ENCODE measurements around the gene CLDN3.

The CLDN3 gene

GRCh38 chr7:73770860-73771670 is 995 bp upstream of the CLDN3 start:
- no peak for DNase-seq

DNA sequence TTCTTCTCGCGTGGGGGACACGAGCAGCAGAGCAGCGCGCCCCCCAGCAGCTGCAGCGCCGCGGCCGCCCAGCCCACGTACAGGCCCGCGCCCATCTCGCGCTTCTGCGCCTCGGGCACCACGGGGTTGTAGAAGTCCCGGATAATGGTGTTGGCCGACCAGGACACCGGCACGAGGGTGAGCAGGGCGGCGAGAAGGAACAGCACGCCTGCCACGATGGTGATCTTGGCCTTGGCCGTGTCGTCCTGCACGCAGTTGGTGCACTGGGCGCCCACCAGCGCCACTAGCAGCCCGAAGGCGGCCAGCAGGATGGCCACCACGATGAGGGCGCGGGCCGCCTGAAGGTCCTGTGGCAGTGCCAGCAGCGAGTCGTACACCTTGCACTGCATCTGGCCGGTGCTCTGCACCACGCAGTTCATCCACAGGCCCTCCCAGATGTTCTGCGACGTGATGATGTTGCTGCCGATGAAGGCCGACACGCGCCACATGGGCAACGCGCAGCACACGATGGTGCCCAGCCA is 529 bp downstream of the CLDN3 start:
- DNase-seq: no peak

DNA sequence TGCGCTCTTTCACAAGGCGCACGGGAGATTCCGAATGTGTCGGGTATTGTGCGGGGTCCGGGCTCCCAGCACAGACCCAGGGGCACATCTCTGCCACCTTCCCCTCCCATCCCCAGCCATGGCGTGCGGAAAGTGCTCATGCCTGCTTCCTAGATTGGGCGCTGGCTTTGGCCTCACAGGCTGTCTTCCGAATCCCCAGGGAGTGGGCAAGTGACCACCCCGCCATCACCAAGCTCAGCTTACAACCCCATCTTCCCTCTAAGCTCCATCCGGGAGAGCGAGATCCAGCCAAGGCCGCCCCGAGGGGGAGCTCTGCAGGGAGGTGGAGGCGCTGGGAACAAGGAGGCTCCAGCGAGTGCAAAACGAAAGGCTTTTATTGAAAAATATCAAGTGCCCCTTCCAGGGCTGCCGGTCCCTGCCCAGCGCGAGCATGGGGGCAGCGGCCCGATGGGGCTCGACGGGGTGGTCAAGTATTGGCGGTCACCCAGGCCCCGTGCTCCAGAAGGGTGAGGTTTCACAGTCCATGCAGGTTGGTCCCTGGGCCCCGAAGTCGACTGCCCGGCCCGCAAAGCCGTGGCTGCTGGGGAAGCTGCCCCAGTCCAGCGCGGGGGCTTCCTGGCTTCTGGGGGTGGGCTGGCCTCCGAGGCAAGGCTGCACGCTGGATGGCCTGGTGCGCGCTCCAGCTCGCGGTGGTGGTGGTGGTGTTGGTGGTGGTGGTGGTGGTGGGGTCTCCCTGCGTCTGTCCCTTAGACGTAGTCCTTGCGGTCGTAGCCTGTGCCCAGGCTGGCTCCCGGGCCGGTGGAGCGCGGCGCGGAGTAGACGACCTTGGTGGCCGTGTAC is 1.2 kb downstream of the CLDN3 start:
- no peak for DNase-seq

DNA sequence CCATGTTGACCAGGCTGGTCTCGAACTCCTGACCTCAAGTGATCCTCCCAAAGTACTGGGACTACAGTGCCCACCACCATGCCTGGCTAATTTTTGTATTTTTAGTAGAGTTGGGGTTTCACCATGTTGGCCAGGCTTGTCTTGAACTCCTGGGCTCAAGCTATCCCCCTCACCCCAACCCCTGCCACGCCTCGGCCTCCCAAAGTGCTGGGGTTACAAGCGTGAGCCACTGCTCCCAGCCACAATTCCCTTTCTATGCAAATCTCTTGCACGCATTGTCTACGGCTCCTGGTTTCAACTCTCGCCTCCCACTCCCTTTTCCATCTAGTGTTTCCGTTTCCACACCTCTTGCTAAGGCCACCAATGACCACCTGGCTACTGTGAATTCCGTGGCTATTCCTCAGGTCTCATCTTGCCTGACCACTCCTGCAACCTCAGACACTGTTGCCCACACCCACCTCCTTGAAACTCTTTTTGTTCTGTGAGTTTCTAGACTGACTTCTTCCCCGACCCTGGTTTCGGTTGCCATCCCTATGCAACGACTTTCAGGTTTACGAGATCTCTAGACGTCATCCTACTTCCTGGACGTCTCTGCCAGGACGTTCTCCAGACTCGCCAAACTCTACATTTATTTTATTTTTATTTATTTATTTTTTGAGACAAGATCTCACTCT is 3.4 kb downstream of the CLDN3 start:
- DNase-seq: no peak

DNA sequence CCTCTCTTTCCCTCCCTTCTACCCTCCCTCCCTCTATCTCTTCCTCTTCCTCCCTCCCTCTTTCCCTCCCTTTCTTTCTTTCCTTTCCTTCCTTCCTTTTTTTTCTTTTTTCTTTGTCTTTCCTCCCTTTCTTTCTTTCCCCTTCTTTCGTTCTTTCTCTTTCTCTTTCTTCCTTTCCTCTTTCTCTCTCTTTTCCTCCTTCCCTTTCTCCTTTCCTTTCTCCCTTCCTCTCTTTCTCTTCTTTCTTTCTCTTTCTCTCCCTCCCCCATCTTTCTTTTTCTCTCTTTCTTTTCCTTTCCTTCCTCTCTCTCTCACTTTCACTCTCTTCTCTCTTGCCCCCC is 7.4 kb downstream of the CLDN3 start:
- DNase-seq: no peak

- no peak for DNase-seq
Observed at GRCh38 chr7:73761854-73762658, 8.0 kb downstream of the CLDN3 start.

DNA sequence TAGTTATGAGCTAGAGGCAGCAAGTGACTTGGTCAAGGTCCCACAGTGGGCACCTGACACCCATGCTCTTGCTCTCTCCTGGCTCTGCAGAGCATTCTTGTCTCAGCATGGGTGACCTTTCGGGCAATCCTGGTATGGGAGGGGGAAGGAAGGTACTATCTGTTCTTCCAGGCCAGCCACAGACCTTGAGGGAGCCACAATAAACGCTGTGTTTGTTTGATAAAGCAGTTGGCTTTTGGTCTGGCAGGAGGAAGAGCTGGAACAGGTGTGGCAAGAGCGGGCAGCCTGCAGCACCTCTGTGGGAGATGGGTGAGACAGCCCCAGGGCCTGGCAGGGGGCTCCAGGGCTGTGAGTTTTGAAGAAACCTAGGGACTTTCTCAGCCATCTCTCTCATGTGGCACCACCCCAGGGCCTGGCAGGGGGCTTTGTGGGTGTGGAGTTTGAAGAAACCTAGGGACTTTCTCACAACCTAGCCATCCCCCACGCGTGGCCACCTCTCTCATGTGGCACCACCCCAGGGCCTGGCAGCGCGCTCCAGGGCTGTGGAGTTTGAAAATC is 11.4 kb downstream of the CLDN3 start:
- no peak for DNase-seq

GRCh38 chr7:73749931-73750776 is 19.9 kb downstream of the CLDN3 start:
- no peak for DNase-seq

GRCh38 chr7:73746378-73746777 is 23.7 kb downstream of the CLDN3 start:
- no peak for DNase-seq

- DNase-seq: no peak
Observed at GRCh38 chr7:73742753-73743641, 27.1 kb downstream of the CLDN3 start.

DNA sequence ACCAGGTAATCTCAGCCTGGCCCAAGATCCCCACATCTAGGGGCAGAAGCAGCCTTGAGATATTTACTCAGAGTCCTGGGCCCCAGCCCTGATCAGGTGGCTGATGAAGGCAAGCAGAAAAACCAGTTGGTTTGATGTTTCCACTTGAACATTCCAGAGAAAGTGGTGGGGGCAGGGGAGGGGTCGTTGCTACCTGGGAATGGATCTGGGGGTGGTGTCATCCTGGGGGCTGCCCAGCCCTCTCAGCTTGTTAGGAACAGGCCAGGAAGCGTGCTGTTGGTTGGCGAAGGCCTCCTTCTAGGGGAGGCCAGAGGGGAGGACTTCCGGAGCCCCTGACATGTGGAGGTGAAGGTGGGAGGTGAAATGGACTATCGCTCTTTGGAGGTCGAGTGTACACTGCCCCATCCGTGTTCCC is 27.7 kb downstream of the CLDN3 start:
- no peak for DNase-seq

DNA sequence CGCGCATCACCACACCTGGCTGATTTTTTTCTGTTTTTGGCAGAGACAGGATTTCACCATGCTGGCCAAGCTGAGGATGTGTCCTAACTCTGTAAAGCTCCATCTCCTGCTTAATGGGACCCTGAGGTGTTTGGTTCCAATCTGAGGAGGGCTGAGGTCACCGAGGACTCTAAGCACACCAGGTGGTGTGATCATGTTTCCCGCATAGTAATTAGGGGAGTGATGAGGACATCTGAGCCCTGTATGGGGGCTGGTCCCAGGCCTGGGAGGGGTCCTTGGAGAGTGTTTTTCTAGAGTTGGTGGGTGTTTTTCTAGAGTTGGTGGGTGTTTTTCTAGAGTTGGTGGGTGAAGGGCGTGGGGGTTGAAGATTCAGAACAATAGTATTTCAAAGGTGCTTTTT is 28.5 kb downstream of the CLDN3 start:
- DNase-seq: no peak

DNA sequence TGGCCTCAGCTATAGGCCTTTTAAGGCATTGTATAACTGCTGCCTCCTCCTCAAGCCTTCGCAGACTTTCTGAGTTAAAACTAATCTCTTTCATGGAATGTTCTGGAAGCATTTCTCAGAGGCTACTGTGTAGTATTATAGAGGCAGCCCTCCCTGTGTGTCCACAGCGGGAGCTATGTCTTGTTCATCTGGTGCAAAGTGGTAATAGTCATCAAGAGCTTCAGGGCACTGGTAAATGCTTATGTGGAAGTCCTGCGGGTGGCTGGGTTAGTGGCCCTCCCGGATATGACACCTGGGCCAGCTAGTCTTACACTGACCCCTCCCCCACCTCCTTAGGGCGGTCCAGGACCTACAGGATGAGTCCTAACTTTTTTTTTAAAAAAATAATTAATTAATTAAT is 29.3 kb downstream of the CLDN3 start:
- DNase-seq: no peak

DNA sequence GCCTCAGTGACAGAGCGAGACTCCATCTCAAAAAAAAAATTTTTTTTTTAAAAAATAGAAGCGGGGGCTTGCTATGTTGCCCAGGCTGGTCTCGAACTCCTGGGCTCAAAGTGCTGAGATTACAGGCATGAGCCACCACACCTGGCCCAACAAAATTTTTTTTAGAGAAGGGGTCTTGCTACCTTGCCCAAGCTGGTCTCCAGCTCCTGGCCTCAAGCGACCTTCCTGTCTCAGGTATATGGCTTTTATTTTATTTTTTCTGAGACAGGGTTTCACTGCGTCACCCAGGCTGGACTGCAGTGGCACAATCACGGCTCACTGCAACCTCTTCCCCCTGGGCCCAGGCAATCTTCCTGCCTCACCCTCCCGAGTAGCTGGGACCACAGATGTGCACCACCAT is 29.9 kb downstream of the CLDN3 start:
- no peak for DNase-seq

- DNase-seq: no peak
Observed at GRCh38 chr7:73739387-73739767, 30.7 kb downstream of the CLDN3 start.

DNA sequence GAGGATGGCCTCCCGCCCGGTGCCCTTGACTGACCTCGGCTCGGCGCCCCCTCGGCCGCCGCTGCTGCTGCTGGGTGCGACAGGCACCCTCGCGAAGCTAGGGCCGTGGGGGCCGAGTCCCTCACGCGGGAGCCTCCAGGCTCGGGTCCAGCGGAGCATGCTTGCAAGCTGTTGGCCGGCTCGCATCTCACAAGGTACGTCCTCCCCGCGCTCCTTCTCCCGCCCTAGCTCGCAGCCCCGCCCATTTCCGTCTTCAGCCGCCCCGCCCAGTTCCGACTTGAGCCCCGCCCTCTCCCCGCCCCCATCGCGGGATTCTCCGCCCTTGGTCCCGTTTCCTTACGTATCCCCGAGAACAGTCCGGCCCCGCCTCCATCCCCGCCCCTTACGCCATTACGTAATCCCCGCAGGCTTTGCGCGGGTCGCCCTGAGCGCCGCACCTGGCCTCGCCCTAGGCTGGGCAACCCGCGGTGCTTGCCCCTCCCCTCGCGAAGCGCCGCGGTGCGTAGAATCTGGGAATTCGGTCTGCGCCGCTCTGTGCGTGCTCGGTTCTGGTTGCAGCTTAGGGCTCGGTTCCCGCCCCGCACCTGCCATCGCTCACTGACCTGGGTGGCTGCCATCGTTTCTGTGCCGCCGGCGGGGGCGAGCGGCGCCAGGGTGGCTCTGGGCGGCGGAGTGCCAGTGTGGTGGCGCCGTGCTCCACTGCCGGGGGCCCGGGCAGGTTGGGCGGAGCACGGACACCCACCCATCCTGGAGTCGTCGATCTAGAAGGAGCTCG is 31.3 kb downstream of the CLDN3 start, which contains the start of gene ABHD11:
Gene ABHD11 (minus strand): TSS at position 191 of the 775 bp plus-strand sequence. CDS start 32 bp downstream, at position 159.
- peak; percentile 98 for DNase-seq

- DNase-seq: peak; percentile 39
Observed at GRCh38 chr7:73738220-73738611, 31.9 kb downstream of the CLDN3 start.

- no peak for DNase-seq
Observed at GRCh38 chr7:73737491-73738219, 32.4 kb downstream of the CLDN3 start.

DNA sequence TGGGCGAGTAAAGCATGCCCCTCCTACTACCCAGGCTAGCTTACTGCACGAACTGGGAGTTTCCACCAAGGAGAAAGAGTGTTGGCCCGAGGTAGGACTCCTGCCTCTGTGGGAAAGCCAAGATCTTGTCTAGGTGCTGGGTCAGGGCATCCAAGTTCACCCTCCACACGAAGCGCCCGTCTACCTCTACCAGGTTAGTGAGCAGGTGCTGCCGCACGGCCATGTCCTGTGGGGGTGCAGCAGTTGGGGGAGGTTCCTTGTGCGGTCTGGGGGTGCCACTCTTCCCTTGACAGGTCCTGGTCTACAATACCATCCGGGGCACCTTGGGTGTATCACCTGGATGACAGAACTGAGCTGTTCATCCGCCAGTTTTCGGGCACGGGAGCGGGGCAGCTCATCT is 33.2 kb downstream of the CLDN3 start:
- no peak for DNase-seq
